Stimulated activated CD4-positive, alpha-beta T cell treated with anti-CD3 and anti-CD28 coated beads, Interleukin-15, amount 100 ng/mL, for 1 hour (primary cell): ENCODE data around the gene CHTF18.

Experiments
- DNase-seq, 2 donors: peaks; one replicate each; pipeline ENCODE4 v3.0.0-alpha.2; 2020; ENCODE audit warnings: low read depth in 1 of 2, low spot score in 1 of 2

Gene CHTF18

GRCh38 chr16:760065-760464 lies 28.4 kb upstream of the CHTF18 start:
- no peak for DNase-seq

DNA sequence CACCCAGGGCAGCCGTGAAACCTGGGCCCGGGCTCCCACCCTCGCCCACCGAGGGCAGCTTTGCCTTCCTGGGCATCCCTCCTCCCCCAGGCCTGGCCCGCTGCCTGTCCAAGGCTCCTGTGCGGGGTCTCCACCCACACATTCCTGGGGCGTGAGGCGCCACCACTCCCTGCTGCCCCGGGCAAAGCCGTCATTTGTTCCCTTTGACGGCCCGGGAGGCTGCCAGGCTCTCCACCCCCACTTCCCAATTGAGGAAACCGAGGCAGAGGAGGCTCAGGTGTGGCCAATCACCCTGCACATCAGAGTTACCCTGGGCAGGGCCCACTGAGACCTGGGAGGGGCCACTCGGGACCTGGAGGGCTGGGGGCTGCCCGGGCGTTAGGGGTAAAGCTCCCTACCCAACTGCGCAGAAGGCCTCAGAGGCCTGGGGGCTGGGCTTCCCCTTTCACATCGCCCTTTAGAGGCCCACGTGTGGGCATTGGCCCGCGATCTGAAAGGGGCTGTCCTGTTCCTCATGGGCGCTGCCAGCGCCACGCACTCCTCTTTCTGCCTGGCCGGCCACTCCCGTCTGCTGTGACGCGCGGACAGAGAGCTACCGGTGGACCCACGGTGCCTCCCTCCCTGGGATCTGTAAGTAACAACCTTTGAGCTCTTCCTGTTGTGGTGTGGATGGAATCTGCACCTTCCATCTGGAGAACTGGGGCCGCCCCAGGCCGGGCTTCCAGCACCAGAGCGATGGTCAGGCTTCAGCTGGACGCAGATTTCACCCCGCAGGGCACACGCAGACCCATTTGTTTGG lies 27.7 kb upstream of the CHTF18 start, which contains the start of gene MSLN:
Gene MSLN (plus strand): TSS at position 190 of the 799 bp plus-strand sequence. CDS start 1,947 bp downstream, outside the sequence.
- DNase-seq, result no peak

DNA sequence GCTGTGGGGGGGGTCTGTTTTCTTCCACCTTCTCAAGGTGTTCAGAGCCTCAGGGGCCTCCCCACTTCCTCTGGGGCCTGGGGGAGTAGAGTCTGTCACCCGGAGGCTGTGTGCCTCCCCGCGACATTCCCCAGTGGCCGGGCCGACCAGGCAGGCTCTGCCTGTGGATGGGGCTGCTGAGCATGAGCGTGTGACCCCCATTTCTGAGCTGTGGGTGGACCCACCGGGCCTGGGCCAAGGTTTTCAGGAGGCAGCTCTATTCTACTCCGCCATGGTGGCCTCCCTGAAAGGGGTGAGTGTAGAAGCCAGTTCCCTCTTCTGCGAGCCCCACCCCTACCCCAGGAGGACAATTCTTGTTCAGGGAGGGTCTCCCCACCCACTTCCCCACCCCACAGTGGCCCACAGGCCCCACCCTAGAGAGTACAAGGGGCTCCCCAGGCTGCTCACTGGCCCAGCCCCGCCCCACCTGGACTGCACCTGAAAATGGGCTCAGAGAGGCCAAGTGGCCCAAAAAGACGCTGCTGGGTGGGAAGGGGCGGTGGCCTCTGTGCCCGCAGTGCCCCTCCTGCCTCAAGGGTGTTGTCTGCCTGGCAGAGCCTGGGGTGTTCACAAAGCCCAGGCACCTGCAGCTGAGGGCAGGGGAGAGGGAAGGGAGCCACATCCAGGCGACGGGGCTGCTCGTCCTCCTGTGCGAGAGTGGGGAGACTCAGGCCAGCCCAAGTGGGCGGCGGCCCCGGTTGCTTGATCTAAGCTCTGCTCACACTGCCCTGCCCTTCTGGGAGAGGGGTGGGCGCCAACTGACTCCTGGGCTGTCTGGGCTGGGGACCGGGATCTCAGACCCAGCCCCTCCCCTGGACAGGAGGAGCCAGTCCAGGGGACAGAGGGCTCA lies 26.6 kb upstream of the CHTF18 start:
- no peak for DNase-seq

DNA sequence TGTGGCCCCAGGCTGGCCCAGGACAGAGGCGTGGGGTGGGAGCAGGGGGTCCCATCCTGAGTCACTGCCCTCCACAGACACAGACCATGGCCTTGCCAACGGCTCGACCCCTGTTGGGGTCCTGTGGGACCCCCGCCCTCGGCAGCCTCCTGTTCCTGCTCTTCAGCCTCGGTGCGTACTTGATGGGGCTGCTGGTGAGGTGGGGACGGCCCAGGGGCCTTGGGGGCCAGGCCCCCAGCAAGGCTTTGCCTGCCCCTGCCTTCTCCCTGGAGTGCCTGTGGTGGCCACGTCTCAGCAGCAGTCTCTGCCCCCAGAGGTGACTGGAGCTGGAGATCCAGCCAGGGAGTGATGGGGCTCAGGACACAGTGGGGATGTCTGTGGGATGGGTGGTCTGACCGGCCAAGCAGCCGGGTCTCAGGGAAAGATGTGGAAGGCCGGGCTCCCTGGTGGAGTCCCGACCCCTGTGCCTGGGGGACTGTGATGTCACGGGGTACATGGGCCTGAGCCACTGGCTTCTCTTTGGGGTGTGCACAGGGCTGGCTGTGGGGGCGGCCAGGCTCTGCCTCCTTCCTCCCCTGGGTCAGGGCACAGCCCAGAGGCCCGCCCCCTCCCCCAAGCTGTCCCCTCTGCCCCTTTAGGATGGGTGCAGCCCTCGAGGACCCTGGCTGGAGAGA lies 25.7 kb upstream of the CHTF18 start:
- DNase-seq, result no peak

DNA sequence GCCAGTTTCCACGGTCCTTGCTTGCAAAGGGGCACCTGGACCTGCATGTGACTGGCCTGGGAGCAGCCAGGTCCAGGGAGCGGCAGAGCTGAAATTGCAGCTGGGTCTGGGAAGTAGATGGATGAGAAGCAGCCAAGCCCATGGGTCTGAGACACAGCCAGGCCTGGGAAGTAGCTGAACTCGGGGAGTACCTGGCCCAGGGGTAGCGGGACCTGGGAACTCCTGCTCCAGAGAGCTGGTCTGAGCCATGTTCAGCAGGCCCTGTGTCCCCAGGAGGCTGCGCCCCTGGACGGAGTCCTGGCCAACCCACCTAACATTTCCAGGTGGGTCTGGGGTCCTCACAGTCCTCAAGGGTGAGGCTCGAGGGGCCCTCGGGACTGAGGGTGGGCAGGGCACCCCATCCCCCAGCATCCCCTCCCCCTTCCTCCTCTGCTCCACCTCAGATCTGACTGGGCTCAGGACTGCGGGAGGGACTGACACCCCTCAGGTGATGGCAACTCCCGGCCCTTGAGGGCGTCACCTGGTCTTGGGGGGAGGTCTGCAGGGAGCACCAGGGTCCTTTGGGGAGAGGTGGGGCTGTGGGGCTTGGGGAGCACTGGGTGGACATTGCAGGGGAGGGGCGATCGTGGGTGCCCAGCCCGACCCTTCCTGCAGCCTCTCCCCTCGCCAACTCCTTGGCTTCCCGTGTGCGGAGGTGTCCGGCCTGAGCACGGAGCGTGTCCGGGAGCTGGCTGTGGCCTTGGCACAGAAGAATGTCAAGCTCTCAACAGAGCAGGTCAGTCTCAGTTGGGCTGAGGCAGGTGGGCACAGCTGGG lies 24.8 kb upstream of the CHTF18 start:
- no peak for DNase-seq

DNA sequence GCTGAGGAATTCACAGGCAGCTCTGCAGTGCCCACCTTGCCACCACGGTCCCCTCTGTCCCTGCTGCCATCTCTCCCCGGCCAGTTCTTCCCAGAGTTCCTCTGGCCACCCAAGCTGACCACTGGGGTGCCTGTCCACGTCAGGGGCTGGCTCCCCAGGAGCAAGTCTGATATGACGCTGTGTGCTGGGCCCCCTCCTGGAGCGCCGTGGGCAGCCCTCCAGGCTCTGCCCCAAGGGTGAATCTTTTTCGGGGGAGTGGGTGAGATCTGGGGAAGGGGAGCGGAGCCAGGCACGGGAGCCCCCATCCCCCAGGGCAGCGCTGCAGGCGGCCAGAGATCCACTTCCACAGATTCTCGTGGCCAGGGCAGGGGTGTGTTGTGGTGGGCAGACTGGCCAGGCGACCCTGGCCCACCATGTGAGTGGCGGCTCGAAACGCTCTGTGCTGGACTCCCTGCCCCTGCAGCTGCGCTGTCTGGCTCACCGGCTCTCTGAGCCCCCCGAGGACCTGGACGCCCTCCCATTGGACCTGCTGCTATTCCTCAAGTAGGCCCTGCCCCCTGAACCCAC lies 24.2 kb upstream of the CHTF18 start:
- no peak for DNase-seq

DNA sequence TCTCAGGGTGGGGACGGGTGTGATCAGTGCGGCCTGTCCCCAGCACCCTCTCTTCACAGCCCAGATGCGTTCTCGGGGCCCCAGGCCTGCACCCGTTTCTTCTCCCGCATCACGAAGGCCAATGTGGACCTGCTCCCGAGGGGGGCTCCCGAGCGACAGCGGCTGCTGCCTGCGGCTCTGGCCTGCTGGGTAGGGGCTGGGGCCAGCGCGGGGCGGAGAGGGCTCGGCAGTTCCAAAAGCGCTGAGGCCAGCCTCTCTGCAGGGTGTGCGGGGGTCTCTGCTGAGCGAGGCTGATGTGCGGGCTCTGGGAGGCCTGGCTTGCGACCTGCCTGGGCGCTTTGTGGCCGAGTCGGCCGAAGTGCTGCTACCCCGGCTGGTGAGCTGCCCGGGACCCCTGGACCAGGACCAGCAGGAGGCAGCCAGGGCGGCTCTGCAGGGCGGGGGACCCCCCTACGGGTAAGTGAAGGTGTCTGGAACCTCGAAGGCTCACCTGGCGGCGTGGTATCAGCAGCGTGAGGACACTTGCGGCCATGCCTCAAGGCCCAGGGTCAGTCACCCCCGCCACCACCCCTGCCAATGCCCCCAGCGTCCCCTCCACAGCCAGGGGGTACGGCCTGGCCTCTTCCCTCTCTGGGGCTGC lies 23.5 kb upstream of the CHTF18 start:
- DNase-seq, result no peak

DNA sequence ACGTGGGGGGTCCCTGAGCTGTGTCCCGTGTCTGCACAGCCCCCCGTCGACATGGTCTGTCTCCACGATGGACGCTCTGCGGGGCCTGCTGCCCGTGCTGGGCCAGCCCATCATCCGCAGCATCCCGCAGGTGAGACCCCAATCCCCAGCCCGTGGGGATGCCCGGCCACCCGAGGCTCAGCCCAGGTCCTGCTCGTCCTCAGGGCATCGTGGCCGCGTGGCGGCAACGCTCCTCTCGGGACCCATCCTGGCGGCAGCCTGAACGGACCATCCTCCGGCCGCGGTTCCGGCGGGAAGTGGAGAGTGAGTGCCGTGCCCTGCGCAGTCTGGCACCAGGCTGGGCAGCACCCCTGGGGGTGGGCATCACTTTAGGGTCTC lies 22.9 kb upstream of the CHTF18 start:
- no peak for DNase-seq

DNA sequence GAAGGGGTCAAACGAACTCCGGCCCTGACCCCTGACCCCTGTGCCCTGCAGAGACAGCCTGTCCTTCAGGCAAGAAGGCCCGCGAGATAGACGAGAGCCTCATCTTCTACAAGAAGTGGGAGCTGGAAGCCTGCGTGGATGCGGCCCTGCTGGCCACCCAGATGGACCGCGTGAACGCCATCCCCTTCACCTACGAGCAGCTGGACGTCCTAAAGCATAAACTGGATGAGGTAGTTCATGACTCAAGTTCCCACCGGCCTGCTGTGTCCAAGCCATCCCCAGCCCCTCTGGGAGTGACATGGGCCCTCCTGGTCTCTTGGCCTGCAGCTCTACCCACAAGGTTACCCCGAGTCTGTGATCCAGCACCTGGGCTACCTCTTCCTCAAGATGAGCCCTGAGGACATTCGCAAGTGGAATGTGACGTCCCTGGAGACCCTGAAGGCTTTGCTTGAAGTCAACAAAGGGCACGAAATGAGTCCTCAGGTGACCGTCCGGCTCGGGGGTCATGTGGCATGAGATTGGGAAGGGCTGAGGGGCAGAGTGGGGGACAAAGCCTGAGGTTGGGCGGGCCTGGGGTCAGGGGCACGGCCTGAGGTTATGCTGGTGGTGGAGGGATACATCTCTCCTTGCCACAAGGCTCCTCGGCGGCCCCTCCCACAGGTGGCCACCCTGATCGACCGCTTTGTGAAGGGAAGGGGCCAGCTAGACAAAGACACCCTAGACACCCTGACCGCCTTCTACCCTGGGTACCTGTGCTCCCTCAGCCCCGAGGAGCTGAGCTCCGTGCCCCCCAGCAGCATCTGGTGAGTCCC lies 22.2 kb upstream of the CHTF18 start:
- no peak for DNase-seq

GRCh38 chr16:766820-767640 lies 21.4 kb upstream of the CHTF18 start:
- no peak for DNase-seq

- no peak for DNase-seq
Measured at GRCh38 chr16:767743-768235, 20.6 kb upstream of the CHTF18 start.

GRCh38 chr16:768428-768827 lies 20.0 kb upstream of the CHTF18 start:
- DNase-seq, result no peak

DNA sequence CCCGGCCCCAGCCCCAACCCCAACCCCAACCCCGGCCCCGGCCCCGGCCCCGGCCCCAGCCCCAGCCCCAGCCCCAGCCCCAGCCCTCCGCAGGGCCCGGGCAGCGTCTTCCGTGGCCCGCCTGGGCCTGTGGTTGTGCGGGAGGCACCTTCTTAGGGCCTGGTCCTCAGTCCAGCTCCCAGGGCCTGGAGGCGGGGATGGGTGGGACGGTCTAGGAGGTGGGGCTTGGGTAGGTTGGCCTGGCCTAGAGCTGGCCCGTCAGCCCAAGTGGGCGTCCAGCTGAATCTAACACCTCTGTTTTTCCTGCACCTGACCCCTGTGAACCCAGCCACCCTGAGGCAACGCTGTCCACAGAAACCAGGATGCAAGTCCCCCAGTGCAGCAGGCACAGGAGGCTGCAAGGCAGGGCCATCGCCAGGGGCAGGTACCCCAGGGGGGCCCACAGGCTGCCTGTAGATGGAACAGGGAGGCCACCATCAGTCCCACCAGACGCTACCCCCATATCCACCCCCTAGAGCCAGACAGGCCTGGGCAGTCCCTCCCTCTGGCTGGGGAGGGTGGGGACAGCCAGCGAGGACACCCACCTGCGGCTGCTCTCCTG lies 19.1 kb upstream of the CHTF18 start:
- no peak for DNase-seq

GRCh38 chr16:769934-770333 lies 18.5 kb upstream of the CHTF18 start:
- DNase-seq, result no peak

DNA sequence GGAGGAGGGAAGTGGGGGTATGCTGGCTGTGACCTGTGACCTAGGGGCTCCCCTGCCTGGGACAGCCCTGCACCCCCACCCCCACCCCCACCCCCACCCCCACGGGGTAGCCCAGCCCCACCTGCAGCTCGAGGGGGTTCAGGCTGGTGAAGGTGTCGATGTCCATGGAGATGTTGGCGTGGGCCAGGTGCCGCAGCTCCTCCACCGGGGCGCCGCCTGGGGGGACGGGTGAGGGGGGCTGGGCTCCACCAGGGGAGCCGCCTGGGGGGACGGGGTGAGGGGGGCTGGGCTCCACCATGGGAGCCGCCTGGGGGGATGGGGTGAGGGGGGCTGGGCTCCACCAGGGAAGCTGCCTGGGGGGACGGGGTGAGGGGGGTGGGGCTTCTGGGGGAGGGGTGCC lies 18.0 kb upstream of the CHTF18 start:
- DNase-seq, result no peak

GRCh38 chr16:772959-773358 lies 15.5 kb upstream of the CHTF18 start:
- DNase-seq, result no peak

- no peak for DNase-seq
Measured at GRCh38 chr16:774086-775001, 14.1 kb upstream of the CHTF18 start.
